Fibroblast of mammary gland (primary cell): ENCODE measurements around the gene TBC1D22B.

Experiments used
- DNase-seq: peaks from one replicate; pipeline ENCODE4 v3.0.0-alpha.2; 2010; ENCODE audit warnings: low read depth
- H3K4me3 ChIP-seq: 2 replicates; pipeline ENCODE4 v1.5.1; 2011; ENCODE audit warnings: low read depth, mild to moderate bottlenecking, low read length, moderate library complexity; ENCODE audit not compliant: control insufficient read depth
- TF ChIP-seq, protein P1 (sequence below): conservative IDR thresholded peaks from 2 replicates; pipeline ENCODE4 v1.5.1; 2011; ENCODE audit warnings: low read depth, low read length, inconsistent platforms; ENCODE audit not compliant: control insufficient read depth, insufficient read depth

Gene TBC1D22B

DNA sequence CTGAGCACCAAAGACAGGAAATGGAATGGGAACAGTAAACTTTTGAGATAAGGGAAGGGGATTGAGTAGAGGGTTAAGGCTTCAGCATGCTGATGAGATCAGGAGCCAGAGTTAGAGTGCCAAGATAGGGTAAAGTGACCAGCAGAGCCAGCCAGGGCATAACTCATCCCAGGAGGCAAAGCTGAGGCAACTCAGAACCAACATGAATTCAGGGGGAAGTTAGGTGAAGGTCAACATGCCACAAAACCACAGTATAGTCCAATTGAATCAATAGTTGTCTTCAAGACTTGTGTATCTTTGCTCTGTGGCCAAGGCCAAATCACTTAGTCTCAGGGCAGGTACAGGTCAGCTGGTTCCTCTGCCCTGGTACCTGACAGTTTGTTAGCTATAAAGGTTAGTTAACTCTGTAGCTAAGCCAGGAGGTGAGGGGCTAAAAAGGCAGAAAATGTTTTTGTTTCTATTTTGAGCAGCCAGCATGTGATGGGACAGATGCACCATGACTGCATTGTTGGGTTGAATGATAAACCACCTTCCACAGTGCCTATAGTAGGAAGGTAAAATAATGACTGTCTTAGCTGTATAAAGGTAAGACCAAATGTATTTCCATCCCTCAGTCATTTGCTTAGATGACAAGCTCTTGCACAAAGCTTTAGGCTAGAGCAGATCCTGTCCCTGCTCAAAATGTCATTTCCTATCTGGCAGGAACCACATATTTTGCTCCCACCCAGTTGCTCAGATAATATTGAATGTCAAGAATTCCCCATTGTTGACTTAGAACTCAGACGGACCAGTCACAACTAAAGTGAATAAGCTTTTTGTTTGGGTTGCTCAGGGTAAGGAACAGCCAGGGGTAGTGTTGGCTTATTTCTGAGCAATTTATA is 112.0 kb downstream of the TBC1D22B start:
- TF ChIP-seq, protein P1, sequence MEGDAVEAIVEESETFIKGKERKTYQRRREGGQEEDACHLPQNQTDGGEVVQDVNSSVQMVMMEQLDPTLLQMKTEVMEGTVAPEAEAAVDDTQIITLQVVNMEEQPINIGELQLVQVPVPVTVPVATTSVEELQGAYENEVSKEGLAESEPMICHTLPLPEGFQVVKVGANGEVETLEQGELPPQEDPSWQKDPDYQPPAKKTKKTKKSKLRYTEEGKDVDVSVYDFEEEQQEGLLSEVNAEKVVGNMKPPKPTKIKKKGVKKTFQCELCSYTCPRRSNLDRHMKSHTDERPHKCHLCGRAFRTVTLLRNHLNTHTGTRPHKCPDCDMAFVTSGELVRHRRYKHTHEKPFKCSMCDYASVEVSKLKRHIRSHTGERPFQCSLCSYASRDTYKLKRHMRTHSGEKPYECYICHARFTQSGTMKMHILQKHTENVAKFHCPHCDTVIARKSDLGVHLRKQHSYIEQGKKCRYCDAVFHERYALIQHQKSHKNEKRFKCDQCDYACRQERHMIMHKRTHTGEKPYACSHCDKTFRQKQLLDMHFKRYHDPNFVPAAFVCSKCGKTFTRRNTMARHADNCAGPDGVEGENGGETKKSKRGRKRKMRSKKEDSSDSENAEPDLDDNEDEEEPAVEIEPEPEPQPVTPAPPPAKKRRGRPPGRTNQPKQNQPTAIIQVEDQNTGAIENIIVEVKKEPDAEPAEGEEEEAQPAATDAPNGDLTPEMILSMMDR: no peak
- DNase-seq: no peak
- no peak overlapping the region for H3K4me3 ChIP-seq

DNA sequence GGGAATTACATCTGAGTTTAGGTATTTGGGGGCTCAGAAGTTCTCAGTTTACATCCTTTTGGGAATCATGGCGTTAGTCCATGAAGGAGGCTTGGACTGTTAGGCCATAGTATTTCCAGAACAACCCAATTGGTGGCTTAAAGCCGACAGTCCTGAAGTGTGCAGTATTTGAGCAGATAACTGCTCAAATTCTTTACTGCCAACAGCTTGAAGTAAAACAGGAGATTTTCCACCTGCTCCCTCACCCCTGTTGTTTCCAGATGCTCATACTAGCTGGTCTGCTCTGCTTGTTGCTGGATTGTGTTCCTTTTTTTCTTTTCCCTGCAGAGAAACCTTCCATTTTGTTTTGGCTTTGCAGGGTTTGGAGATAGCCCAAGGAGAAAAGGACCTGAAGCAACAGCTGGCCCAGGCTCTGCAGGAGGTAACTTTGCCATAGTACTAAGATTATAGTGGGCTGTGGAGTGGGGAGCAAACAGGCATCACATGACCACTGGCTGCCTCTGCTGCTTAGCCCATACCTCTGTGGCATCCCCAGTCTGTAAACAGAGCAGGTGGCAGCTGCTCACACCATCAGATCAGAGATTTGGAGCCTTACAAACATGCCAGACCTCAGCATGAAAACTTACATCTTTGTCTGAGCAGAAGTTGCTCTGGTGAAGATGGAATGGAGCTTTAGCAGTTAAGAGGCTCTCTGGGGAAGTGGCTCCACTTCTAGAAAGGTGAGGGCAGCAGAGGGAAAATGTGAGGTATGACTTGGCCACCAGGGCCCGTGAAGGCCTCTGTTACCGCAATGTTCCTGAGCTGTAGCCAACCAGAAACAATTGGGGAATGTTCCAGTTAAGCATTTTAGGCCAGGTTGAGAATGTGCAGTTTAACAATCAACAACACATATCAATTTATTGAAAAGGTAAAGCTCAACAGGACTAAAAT is 113.8 kb downstream of the TBC1D22B start:
- DNase-seq: no peak
- no peak overlapping the region for H3K4me3 ChIP-seq
- TF ChIP-seq, protein P1: no peak

- no peak overlapping the region for H3K4me3 ChIP-seq
- DNase-seq: no peak
- TF ChIP-seq, protein P1: no peak
These were observed 114.5 kb downstream of the TBC1D22B start for GRCh38 chr6:37372116-37372515.

GRCh38 chr6:37373822-37374471 is 116.4 kb downstream of the TBC1D22B start:
- TF ChIP-seq, protein P1: no peak
- no peak overlapping the region for H3K4me3 ChIP-seq
- no peak for DNase-seq

DNA sequence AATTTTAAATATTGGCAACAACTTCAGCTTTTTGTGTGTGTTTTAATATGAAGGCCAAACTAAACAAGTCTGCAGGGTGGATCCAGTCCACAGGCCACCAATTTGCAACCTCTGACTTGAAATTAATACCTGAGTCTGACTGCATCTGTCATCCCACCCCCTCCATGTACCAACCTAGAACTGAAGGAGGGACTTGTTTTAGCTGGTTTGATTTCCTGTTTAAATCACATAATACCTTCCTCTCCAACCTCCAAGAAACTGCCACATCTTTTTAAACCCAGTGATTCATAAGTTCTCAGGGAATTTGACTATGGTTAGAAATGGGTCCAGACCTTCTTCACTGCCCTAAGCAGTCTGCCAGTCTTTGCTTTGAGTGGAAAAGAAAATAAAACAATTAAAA is 117.8 kb downstream of the TBC1D22B start:
- TF ChIP-seq, protein P1: no peak
- H3K4me3 ChIP-seq: no peak overlapping the region
- no peak for DNase-seq

DNA sequence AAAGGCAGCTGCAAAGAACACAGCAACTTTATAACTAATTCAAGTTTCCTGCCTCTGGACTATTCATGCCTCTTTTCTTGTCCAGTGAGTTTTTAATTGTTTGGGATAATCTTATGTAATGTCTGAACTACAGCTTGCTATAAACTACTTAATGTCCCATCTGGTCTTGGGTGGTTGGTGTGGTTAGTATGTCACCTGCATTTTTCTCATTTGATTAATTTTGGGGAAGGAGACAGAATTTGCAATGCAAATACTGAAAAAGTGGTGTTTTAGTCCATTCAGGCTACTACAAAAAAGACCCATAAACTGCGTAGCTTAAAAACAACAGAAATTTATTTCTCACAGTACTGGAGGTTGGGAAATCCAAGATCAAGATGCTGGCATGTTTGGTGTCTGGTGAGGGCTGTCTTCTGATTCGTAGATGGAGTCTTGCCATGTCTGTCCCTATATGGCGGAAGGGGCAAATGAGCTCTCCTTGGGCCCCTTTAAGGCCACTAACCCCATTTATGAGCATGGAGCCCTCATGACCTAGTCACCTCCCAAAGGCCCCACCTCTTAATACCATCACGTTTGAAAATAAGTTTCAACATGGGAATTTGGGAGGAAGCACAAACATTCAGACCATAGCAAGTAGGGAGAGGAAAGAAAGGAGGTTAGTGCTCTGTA is 118.6 kb downstream of the TBC1D22B start:
- no peak for DNase-seq
- TF ChIP-seq, protein P1: no peak

More for the DNA sequence above, 118.6 kb downstream of the TBC1D22B start:
- H3K4me3 ChIP-seq: no peak overlapping the region
